ENCODE data around the gene CENPX. TPM values are rescaled to one million over a fixed set of nuclear protein-coding genes. Genes with fewer than 3 reads are reported as not detected.

The CENPX gene
- total and polyA plus RNA-seq, 2 of the 13 experiments (the other 11 are each of a cell fraction or from before 2014, with no cell fraction given) = 92.7 to 170 TPM

- TF ChIP-seq YY1 (IDR thresholded peaks at IDR 0.05; ENCODE audit: insufficient read depth, insufficient replicate concordance, low read depth, low read length) (peak; percentile 76), MAFK (conservative IDR thresholded peaks at IDR 0.05 in 1 of 2, IDR thresholded peaks at IDR 0.05 in 1 of 2; ENCODE audit: low read length in 2 of 2) (no peak), REXO4 (CRISPR knock-in tag; IDR thresholded peaks at IDR 0.05; ENCODE audit: borderline replicate concordance) (no peak), RFXANK (CRISPR knock-in tag; IDR thresholded peaks at IDR 0.05) (0 out of 2 replicates have a peak, but pooled peaks have one; percentile 20), ZNF609 (CRISPR knock-in tag; IDR thresholded peaks at IDR 0.05; ENCODE audit: borderline replicate concordance) (peak; percentile 80), ZFP37 (CRISPR knock-in tag; IDR thresholded peaks at IDR 0.05; ENCODE audit: borderline replicate concordance) (no peak; the same call in 1 of the 2 replicates), ZNF10 (CRISPR knock-in tag; IDR thresholded peaks at IDR 0.05; ENCODE audit: borderline replicate concordance, low read depth) (0 out of 2 replicates have a peak, but pooled peaks have one; percentile 37), ZNF160 (CRISPR knock-in tag; IDR thresholded peaks at IDR 0.05) (peak; percentile 70; the same call in 1 of the 2 replicates), ZNF563 (CRISPR knock-in tag; IDR thresholded peaks at IDR 0.05) (peak; percentile 18; the same call in 1 of the 2 replicates), HHEX (CRISPR knock-in tag; IDR thresholded peaks at IDR 0.05) (no peak), KDM4B (CRISPR knock-in tag; IDR thresholded peaks at IDR 0.05) (peak; percentile 60), HIVEP1 (CRISPR knock-in tag; IDR thresholded peaks at IDR 0.05) (peak; percentile 76; the same call in 1 of the 2 replicates), SATB2 (CRISPR knock-in tag; IDR thresholded peaks at IDR 0.05) (0 out of 2 replicates have a peak, but pooled peaks have one; percentile 47), ZNF580 (CRISPR knock-in tag; IDR thresholded peaks at IDR 0.05; ENCODE audit: borderline replicate concordance, low read depth) (0 out of 2 replicates have a peak, but pooled peaks have one; percentile 19), CBX1 (IDR thresholded peaks at IDR 0.05; ENCODE audit: low read depth) (peak; percentile 51), NR2F6 (IDR thresholded peaks at IDR 0.05) (no peak), NR2F6 (CRISPR knock-in tag; IDR thresholded peaks at IDR 0.05) (peak; percentile 51; the same call in 1 of the 2 replicates)
- TF ChIP-seq, protein P1, sequence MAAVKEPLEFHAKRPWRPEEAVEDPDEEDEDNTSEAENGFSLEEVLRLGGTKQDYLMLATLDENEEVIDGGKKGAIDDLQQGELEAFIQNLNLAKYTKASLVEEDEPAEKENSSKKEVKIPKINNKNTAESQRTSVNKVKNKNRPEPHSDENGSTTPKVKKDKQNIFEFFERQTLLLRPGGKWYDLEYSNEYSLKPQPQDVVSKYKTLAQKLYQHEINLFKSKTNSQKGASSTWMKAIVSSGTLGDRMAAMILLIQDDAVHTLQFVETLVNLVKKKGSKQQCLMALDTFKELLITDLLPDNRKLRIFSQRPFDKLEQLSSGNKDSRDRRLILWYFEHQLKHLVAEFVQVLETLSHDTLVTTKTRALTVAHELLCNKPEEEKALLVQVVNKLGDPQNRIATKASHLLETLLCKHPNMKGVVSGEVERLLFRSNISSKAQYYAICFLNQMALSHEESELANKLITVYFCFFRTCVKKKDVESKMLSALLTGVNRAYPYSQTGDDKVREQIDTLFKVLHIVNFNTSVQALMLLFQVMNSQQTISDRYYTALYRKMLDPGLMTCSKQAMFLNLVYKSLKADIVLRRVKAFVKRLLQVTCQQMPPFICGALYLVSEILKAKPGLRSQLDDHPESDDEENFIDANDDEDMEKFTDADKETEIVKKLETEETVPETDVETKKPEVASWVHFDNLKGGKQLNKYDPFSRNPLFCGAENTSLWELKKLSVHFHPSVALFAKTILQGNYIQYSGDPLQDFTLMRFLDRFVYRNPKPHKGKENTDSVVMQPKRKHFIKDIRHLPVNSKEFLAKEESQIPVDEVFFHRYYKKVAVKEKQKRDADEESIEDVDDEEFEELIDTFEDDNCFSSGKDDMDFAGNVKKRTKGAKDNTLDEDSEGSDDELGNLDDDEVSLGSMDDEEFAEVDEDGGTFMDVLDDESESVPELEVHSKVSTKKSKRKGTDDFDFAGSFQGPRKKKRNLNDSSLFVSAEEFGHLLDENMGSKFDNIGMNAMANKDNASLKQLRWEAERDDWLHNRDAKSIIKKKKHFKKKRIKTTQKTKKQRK (IDR thresholded peaks at IDR 0.05; ENCODE audit: low read length) = no peak
- TF ChIP-seq, protein P2, sequence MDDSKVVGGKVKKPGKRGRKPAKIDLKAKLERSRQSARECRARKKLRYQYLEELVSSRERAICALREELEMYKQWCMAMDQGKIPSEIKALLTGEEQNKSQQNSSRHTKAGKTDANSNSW (CRISPR knock-in tag; IDR thresholded peaks at IDR 0.05; ENCODE audit: borderline replicate concordance) = 0 out of 2 replicates have a peak, but pooled peaks have one; percentile 8
- TF ChIP-seq, protein P3, sequence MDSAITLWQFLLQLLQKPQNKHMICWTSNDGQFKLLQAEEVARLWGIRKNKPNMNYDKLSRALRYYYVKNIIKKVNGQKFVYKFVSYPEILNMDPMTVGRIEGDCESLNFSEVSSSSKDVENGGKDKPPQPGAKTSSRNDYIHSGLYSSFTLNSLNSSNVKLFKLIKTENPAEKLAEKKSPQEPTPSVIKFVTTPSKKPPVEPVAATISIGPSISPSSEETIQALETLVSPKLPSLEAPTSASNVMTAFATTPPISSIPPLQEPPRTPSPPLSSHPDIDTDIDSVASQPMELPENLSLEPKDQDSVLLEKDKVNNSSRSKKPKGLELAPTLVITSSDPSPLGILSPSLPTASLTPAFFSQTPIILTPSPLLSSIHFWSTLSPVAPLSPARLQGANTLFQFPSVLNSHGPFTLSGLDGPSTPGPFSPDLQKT (CRISPR knock-in tag; IDR thresholded peaks at IDR 0.05; ENCODE audit: borderline replicate concordance) = no peak; the same call in 1 of the 2 replicates
These were observed at the start of gene CENPX (continued) for GRCh38 chr17:82022310-82022980.

Data from HepG2 (cell line).